Fibroblast of skin of left biceps (primary cell): ENCODE data around the gene TMSB15A.
"Not testable (repeated sequence)": the region's sequence is repeated elsewhere in the genome, so short reads cannot be mapped to it uniquely, and the experiment has no call there.

ENCODE experiments used
- DNase-seq, 2 experiments: peaks; one replicate each; pipeline ENCODE4 v3.0.0-alpha.2; 2013; ENCODE audit warnings: low read depth in 2 of 2

TMSB15A gene

GRCh38 chrX:102515975-102516941, at the start of gene TMSB15A:
TMSB15A (minus strand) TSS chrX:102516739.
- peak in 1 of 2 experiments; percentile 15 for DNase-seq

- DNase-seq: no peak
These were observed 44.0 kb upstream of the TMSB15A start for GRCh38 chrX:102560423-102561068.

- no peak for DNase-seq
These were observed 42.1 kb upstream of the TMSB15A start for GRCh38 chrX:102558607-102559006.

GRCh38 chrX:102548231-102548630, 31.7 kb upstream of the TMSB15A start:
- no peak for DNase-seq

- DNase-seq: no peak
These were observed 30.4 kb upstream of the TMSB15A start for GRCh38 chrX:102546828-102547493.

- not testable (repeated sequence) for DNase-seq
These were observed 29.6 kb upstream of the TMSB15A start for GRCh38 chrX:102546175-102546574.

- DNase-seq: no peak
These were observed 19.4 kb upstream of the TMSB15A start for GRCh38 chrX:102535958-102536357.

GRCh38 chrX:102517326-102517725, 787 bp upstream of the TMSB15A start:
- DNase-seq: no peak

- DNase-seq: no peak
These were observed 2.0 kb downstream of the TMSB15A start for GRCh38 chrX:102514536-102514935.

- no peak for DNase-seq
These were observed 17.8 kb downstream of the TMSB15A start for GRCh38 chrX:102498732-102499131.

GRCh38 chrX:102491766-102492165, 24.8 kb downstream of the TMSB15A start:
- no peak for DNase-seq

- DNase-seq: not testable (repeated sequence)
These were observed 37.8 kb downstream of the TMSB15A start for GRCh38 chrX:102478765-102479164.

- not testable (repeated sequence) for DNase-seq
These were observed 44.7 kb downstream of the TMSB15A start, which contains the start of gene TCP11X2 for GRCh38 chrX:102471762-102472220. TCP11X2 (minus strand) TSS chrX:102471812.

- DNase-seq: not testable (repeated sequence)
These were observed 46.3 kb downstream of the TMSB15A start for GRCh38 chrX:102470215-102470614.
